GM18519 (cell line): ENCODE measurements around the gene TBX15.
"Not testable (repeated sequence)": the region's sequence is repeated elsewhere in the genome, so short reads cannot be mapped to it uniquely, and the experiment has no call there.

Source experiments
- ATAC-seq: cut with Tn5 transposase; IDR thresholded peaks from one replicate; pipeline ENCODE4 v1.9.1; 2021; ENCODE audit warnings: mild to moderate bottlenecking, moderate library complexity; ENCODE audit not compliant: unreplicated experiment, low FRiP score

TBX15 gene

DNA sequence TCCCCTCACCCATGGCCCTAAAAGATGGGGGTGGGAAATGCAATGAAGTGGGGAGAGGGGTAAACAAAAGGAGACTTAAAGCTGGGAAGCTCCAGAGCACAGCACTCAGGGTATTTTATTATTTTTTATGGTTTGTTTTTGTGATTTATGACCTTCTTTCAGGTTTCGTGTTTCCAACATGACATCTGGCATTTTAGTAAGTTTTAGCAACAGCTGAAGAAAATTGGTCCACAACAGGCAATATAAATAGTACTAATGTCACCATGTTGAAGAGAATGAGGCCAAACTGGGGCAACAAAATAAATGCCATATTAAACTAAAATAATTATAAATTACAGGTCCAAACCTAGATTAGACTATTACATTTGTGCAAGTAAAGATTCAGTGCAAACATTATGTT, 56.3 kb downstream of the TBX15 start:
- ATAC-seq, result no peak

DNA sequence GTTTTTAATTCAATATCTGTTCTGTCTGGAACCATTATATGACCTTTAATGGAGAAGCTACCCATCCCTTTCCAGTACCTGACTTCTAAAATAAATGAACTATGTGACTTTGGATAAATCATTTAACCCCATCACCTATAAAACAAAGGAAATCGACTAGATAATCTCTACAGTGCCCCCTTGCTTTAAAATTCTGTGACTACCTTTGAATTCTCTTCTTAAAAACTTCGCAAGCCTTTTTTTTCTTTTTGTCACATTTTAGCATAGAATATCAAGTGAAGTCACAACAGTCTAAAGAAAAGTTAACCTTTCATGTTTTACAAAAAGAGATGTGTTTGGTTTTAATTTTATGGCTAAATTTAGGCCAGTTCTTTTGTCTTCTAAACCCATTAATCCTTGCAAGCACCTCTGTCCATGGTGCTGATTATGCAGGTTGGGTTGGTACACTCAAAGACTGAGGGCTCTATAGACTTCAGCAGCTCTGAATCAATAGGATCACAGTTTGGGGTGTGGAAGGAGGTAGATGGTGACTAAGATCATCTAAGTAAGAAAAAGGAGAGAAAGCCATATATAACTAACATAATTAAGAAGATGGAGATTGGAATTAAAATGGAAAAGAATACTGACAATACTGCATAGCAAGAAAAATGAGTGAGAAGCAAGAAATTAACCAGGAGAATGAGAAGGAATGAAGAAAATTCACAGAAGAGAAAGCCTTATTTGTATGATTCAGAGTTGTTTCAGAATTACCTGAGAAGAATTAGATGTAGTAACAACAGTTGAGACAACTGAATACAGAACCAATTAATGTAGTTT, 59.2 kb downstream of the TBX15 start:
- no peak for ATAC-seq

DNA sequence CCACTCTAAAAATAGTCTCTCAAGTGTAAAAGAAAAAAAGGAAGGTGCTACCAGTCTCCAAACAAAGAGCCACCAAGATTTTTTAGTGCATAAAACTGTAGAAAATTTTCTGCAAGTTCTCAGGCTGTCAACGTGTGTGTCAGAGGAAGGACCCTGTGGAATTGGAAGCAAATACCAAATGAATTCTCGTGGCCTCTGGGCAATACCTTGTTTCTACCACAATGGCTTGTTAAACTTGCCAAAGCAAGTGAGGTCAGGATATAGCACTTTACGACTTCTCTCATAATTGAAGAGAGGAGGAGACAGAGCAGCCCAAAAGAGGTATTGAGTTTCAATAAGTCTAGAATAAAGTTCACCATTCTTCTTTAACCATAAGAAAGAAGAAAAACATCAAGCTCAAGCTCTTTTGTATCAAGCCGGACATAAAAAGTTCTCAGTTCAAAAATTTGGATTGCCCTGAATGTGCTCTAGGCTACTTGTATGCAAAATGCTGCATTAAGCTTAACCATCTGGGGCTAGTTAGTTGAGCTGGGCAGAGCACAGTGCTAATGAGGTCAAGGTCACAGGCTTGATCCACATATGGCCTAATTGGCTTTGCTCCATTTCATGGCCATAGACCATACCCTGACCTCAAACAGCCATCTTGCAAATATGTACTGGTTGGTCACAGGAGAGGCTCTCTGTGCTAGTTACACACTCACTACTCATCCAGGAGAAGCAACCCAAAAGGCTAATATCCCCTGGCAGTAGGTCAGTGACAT, 60.5 kb downstream of the TBX15 start:
- ATAC-seq, result no peak

GRCh38 chr1:118926261-118926660, 61.9 kb downstream of the TBX15 start:
- ATAC-seq, result no peak

DNA sequence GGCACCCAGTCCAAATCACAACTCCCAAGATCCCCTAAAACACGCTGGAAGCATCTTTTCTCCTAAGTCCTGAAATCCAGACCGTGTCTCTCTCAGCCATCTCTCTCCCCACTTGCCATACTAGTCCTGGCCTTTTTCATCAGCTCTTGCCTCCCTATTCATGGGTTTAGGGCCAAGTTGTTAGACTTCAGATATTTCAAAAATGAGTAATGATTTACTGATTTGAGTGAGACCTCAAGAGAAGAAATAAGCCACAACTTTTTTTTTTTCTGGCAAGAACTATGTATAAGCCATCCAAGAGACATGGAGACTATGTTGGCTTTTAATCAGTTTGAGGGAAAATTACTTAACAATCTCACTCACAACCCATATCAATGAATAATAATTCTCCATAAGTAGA, 62.5 kb downstream of the TBX15 start:
- ATAC-seq, result no peak

- no peak for ATAC-seq
Observed at GRCh38 chr1:118923319-118923718, 64.8 kb downstream of the TBX15 start.

DNA sequence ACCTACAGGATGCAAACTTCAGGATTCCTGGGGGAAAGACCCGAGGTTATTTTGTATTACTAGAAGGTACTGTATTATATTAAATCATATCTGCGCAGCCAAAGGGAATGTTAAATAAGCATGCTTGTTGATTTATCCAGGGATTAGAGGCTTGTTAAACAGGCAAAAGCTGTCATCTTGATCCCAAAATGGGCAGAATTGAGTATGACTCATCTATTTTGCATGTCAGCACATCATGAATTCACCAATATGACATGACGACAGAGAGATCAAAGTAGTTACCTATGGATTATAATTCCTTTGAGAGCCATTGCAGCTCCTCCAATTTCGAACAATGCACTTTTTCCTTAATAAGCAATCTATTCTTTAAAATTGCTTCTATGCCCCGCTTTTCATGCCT, 66.1 kb downstream of the TBX15 start:
- ATAC-seq, result no peak

GRCh38 chr1:118920124-118920717, 67.9 kb downstream of the TBX15 start:
- no peak for ATAC-seq

- ATAC-seq, result no peak
Observed at GRCh38 chr1:118918940-118919259, 69.2 kb downstream of the TBX15 start.

GRCh38 chr1:118918230-118918939, 69.8 kb downstream of the TBX15 start:
- ATAC-seq, result peak; percentile 68

- ATAC-seq, result not testable (repeated sequence)
Observed at GRCh38 chr1:118916346-118916745, 71.8 kb downstream of the TBX15 start.

DNA sequence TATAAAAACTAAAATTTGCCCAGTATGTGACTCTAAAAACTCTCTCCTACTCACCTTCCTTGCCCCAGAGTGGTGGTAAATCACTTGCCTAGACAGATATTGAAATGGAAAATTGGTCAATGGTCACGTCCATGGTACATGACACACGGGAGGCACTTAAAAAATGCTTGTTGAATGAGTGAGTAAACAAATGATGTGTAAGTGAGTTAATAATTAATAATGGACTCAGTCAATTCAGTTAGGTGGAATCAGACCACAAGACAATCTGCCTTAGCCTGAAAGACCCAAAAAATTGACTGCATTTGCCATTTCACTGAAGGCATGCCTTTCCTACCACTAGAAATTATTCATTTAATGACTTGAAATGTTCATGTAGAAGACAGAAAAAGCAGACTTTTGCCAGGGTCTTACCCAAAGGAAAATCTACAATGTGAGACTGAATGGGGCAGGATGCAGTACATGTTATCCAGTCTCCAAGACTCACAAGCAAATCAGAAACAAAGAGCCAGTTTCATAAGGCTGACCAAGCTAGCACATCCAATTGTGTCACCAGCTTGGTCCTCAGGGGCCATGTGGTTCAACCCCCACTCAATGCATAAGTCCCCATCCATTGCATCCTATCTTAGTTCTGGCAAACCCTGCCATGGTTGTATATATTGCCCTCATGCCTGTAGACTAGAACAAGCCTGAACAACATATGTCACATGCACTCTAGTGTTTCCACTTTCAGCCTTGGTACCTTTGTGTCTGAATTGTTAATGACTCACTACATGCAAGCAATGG, 73.6 kb downstream of the TBX15 start:
- ATAC-seq, result no peak

- ATAC-seq, result no peak
Observed at GRCh38 chr1:118913818-118914217, 74.3 kb downstream of the TBX15 start.

- no peak for ATAC-seq
Observed at GRCh38 chr1:118912574-118912973, 75.6 kb downstream of the TBX15 start.

- ATAC-seq, result no peak
Observed at GRCh38 chr1:118911571-118911970, 76.6 kb downstream of the TBX15 start.

- ATAC-seq, result no peak
Observed at GRCh38 chr1:118907466-118907865, 80.7 kb downstream of the TBX15 start.

DNA sequence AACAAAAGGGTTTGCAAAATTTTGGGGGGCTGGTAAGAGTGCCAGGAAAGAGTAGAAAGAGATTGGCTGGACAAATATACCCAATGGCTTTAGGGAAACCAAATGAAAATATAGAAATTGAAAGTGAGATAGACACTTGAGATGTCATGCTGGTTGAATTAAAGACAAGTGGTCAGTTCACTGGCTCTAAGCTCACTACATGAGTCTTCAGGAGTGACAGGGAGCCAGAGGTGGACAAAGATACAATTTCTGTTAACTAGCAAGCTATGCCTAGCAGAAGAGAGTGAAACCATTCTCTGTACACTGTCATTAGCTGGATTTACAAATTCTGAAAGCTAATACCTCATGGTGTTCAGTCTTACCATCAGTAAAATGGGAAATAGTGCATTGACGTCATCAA, 82.5 kb downstream of the TBX15 start:
- ATAC-seq, result no peak

GRCh38 chr1:118905196-118905595, 82.9 kb downstream of the TBX15 start:
- ATAC-seq, result no peak

DNA sequence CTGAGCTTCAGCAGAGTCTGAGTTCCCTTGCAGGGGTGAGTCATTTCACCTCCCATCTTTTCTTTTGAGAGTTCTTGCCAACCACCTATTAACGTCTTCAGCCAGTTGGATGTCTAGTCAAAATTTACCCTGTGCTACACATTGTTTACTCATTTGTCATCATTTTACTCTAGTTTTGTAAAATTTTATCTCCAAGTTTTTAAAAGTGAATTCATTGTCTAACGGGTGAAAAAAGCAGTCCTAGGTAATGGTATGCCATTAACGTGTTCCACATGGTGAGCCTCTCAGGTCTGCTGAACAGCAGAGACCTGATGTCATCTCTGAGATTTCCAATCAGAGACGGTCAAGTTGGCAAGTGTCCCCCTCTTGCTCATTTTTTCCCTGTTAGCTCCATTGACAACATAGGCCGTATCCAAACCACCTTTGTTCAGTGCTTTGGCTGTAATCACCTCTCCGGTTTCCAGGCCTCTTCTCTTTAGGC, 85.4 kb downstream of the TBX15 start:
- no peak for ATAC-seq

- no peak for ATAC-seq
Observed at GRCh38 chr1:118902299-118902698, 85.8 kb downstream of the TBX15 start.
